HEK293 (cell line): Measurements from ENCODE around the gene SLC5A4.

Source experiments
- CTCF ChIP-seq: fragments of 450-650 bp; formaldehyde crosslinking; IDR thresholded peaks from 2 replicates; pipeline ENCODE4 v1.5.1; 2016; ENCODE audit warnings: missing biosample characterization, missing genetic modification characterization
- REST ChIP-seq: fragments of 450-650 bp; formaldehyde crosslinking; IDR thresholded peaks from 2 replicates; pipeline ENCODE4 v1.5.1; 2016; ENCODE audit warnings: missing biosample characterization, missing genetic modification characterization
- ZNF292 ChIP-seq: fragments of 450-650 bp; formaldehyde crosslinking; IDR thresholded peaks from 2 replicates; pipeline ENCODE4 v1.5.1; 2016; ENCODE audit warnings: low read depth, missing biosample characterization, missing genetic modification characterization, borderline replicate concordance
- ZSCAN16 ChIP-seq: fragments of 450-650 bp; formaldehyde crosslinking; IDR thresholded peaks from 2 replicates; pipeline ENCODE4 v1.5.1; 2016; ENCODE audit warnings: missing biosample characterization, missing genetic modification characterization
- ZXDB ChIP-seq: fragments of 450-650 bp; formaldehyde crosslinking; IDR thresholded peaks from 2 replicates; pipeline ENCODE4 v1.5.1; 2016; ENCODE audit warnings: missing biosample characterization, missing genetic modification characterization

- TF ChIP-seq ZXDB (tag by site-specific recombination) (no peak), CTCF (tag by site-specific recombination) (no peak), REST (no peak), ZNF292 (tag by site-specific recombination) (no peak), ZSCAN16 (tag by site-specific recombination) (no peak)
These were observed 69.3 kb downstream of the SLC5A4 start for GRCh38 chr22:32185821-32186220.
